Breast epithelium (tissue), 3 donors: ENCODE results near the gene KRT83.

Experiments used
- POLR2AphosphoS5 ChIP-seq, 3 donors: sonication (generic); formaldehyde crosslinking; IDR thresholded peaks; one replicate each; pipeline ENCODE4 v1.6.1; 2017; ENCODE audit warnings: antibody characterized with exemption in 3 of 3
- TF ChIP-seq, protein P1 (sequence below), 3 donors: fragments of 450-650 bp; IDR thresholded peaks; one replicate each; pipeline ENCODE4 v1.5.1; 2016 to 2017; ENCODE audit warnings: antibody characterized with exemption in 3 of 3, mild to moderate bottlenecking in 3 of 3, moderate library complexity in 3 of 3

- TF ChIP-seq, protein P1, sequence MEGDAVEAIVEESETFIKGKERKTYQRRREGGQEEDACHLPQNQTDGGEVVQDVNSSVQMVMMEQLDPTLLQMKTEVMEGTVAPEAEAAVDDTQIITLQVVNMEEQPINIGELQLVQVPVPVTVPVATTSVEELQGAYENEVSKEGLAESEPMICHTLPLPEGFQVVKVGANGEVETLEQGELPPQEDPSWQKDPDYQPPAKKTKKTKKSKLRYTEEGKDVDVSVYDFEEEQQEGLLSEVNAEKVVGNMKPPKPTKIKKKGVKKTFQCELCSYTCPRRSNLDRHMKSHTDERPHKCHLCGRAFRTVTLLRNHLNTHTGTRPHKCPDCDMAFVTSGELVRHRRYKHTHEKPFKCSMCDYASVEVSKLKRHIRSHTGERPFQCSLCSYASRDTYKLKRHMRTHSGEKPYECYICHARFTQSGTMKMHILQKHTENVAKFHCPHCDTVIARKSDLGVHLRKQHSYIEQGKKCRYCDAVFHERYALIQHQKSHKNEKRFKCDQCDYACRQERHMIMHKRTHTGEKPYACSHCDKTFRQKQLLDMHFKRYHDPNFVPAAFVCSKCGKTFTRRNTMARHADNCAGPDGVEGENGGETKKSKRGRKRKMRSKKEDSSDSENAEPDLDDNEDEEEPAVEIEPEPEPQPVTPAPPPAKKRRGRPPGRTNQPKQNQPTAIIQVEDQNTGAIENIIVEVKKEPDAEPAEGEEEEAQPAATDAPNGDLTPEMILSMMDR (IDR thresholded peaks at IDR 0.05): no peak
- TF ChIP-seq POLR2AphosphoS5 (IDR thresholded peaks at IDR 0.05): peak in 1 of 3 donors; percentile 31
Observed at GRCh38 chr12:52338241-52338960, 17.2 kb upstream of the KRT83 start.
